ENCODE data around the gene USP43. TPM values are rescaled to one million over a fixed set of nuclear protein-coding genes. Genes with fewer than 3 reads are reported as not detected.
A peak's percentile ranks its signal among the peaks of the same experiment; 100 is the strongest.

USP43 gene
- total RNA-seq, 4 donors from 2014 or later: 14.9 to 26.9 (median 20.0) TPM

DNA sequence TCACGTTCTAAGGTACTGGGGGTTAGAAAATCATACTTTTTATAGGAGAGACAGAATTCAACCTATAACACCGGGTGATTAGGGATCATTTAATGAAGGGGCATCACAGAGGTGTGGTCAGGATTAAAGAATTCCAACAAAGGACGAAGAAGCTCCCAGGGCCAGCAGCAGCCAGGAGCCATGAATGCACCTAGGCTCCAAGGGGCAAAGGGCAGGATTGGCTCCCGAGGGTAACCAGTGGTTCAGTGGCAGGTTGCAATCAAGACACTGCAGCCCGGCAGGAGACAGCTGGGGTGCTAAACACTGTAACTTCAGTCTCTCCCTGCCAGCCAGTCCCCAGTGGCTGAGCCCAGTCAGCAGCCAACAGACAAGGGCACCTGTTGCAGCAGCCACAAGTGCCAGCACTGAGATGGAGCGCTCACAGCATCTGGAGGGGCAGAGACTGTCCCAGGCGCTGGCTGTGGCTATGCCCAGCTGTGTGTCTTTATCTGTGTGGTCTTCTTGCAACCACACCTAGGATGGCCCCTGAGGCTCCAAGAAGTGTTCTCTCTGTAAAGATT is 122.2 kb downstream of the USP43 start:
- H3K36me3 ChIP-seq: no peaks in the 10 kb centered on the region
- intact Hi-C loops (cut with DNase I; ENCODE audit: low total_unique reads): no loop called here
- in situ Hi-C loops (cut with MboI; ENCODE audit: low pct_ligation_motif_present in 1 of 4, low pct_unique_long_range_greater_than_20kb in 1 of 4, low sequenced_read_pairs in 3 of 4): no loop called here
- H3K27me3 ChIP-seq: no peaks in the 10 kb centered on the region
- no peak for TF ChIP-seq POLR2A (IDR thresholded peaks at IDR 0.05)
- 74 to 82% methylated on average over 5 to 6 of the region's 7 CpGs for WGBS, 2 donors (ENCODE audit: low coverage in 1 of 2)
- H3K9me3 ChIP-seq: no peaks in the 10 kb centered on the region
- no peak overlapping the region for H3K4me3 ChIP-seq
- H3K4me1 ChIP-seq: no peaks in the 10 kb centered on the region
- no peak for DNase-seq
- no peak overlapping the region for H3K27ac ChIP-seq

DNA sequence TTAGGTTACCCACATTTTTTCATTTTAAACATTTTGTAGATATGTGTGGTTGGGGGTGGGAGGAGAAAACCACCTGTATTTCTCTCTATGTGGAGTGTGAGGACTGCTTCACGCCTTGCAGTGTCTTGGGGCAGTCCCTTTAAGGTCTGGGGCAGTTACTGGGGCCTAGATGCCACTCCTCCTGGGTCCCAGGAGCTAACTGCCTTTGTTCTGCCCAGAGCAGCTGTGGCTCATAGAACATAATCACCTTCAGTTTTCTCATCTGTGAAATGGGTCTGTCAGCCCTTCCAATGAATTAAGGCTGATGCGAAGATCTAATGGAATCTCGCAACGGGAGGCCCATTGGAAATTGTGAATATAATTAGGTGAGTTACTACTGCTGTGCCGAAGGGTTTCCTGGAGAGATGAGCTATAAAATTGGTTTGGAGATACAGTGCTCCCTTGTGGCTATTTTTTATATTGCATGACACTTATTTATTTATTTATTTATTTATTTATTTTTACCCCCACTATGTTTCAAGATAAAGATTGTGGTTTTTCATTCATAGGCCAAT is 123.1 kb downstream of the USP43 start:
- Histone ChIP-seq H3K4me3 (no peak overlapping the region), H3K27ac (no peak overlapping the region), H3K36me3 (no peaks in the 10 kb centered on the region), H3K9me3 (no peaks in the 10 kb centered on the region), H3K27me3 (no peaks in the 10 kb centered on the region), H3K4me1 (no peaks in the 10 kb centered on the region)
- TF ChIP-seq, protein P1, sequence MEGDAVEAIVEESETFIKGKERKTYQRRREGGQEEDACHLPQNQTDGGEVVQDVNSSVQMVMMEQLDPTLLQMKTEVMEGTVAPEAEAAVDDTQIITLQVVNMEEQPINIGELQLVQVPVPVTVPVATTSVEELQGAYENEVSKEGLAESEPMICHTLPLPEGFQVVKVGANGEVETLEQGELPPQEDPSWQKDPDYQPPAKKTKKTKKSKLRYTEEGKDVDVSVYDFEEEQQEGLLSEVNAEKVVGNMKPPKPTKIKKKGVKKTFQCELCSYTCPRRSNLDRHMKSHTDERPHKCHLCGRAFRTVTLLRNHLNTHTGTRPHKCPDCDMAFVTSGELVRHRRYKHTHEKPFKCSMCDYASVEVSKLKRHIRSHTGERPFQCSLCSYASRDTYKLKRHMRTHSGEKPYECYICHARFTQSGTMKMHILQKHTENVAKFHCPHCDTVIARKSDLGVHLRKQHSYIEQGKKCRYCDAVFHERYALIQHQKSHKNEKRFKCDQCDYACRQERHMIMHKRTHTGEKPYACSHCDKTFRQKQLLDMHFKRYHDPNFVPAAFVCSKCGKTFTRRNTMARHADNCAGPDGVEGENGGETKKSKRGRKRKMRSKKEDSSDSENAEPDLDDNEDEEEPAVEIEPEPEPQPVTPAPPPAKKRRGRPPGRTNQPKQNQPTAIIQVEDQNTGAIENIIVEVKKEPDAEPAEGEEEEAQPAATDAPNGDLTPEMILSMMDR (IDR thresholded peaks at IDR 0.05): peak; percentile 52 to 67 (median 56)
- no peak for TF ChIP-seq POLR2AphosphoS5 (IDR thresholded peaks at IDR 0.05)
- no peak for TF ChIP-seq EP300 (IDR thresholded peaks at IDR 0.05; ENCODE audit: low read depth)
- in situ Hi-C loops (cut with MboI; ENCODE audit: low pct_ligation_motif_present in 1 of 4, low pct_unique_long_range_greater_than_20kb in 1 of 4, low sequenced_read_pairs in 3 of 4): no loop called here
- DNase-seq: no peak
- intact Hi-C loops (cut with DNase I; ENCODE audit: low total_unique reads): no loop called here
- 13 to 26% methylated on average over 3 to 5 of the region's 5 CpGs for WGBS, 2 donors (ENCODE audit: low coverage in 1 of 2)

DNA sequence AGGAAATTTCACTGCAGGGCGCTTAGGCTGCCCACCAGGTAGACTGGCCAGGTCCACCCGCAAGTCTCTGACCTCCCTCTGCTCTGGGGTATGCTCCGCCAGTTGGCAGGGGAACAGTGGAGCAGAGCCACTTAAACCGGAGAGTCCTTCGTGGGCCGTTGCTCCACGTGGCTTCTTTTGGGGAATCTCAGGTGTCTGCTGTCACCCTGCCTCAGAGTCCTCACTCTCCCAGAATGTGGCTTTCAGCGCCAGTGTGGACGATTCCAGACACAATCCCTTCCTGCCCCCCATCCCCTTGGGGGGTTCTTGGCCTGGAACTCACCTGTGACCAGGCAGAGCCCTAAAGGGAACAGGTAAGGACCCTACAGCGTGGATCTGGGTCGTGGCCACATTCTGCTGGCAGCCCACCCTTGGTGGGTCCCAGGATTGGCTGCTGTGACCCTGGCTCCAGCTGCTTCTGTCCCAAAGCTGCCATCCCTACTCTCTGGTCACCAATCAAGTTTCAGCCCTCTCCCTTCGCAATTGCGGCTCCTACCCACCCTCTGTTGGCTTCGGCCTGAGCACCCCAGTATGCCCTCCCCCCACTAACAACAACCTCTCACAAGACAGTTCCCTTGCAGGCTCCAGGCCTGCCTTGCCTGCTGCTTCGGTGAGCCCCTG is 123.8 kb downstream of the USP43 start:
- no peak for DNase-seq
- H3K4me1 ChIP-seq: no peaks in the 10 kb centered on the region
- H3K36me3 ChIP-seq: no peaks in the 10 kb centered on the region
- WGBS, 2 donors (ENCODE audit: low coverage in 1 of 2): 84% methylated on average over 15 of the region's 15 CpGs; no CpG with 5 or more reads in 1 of the 2 donors
- TF ChIP-seq POLR2A (IDR thresholded peaks at IDR 0.05) (no peak), POLR2AphosphoS5 (IDR thresholded peaks at IDR 0.05) (no peak), EP300 (IDR thresholded peaks at IDR 0.05; ENCODE audit: low read depth) (no peak)
- TF ChIP-seq, protein P1 (IDR thresholded peaks at IDR 0.05): no peak
- intact Hi-C loops (cut with DNase I; ENCODE audit: low total_unique reads) (no loop called here), in situ Hi-C loops (cut with MboI; ENCODE audit: low pct_ligation_motif_present in 1 of 4, low pct_unique_long_range_greater_than_20kb in 1 of 4, low sequenced_read_pairs in 3 of 4) (no loop called here)
- H3K27me3 ChIP-seq: no peaks in the 10 kb centered on the region
- no peak overlapping the region for H3K4me3 ChIP-seq
- no peaks in the 10 kb centered on the region for H3K9me3 ChIP-seq
- H3K27ac ChIP-seq: no peak overlapping the region

DNA sequence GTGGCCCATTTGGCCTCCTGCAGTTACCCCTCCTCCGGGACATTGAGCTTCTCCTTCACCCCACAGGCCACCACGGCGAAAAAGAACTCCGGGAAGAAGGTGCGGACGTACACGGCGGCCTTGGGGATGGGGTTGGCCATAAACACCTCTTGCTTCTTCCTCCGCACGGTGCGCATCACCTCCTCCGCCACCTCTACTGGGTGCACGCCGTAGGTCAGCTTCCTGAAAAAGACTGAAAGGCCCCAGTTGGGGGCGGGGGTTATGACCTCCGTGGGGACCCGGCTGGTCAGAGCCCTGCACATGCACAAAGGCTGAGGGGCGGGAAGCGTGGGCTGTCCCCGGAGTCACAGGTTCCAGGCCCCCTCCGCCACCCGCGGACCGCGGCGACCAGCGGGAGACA is 126.1 kb downstream of the USP43 start:
- no peaks in the 10 kb centered on the region for H3K4me1 ChIP-seq
- WGBS, 2 donors (ENCODE audit: low coverage in 1 of 2): 96% methylated on average over 27 of the region's 27 CpGs; no CpG with 5 or more reads in 1 of the 2 donors
- DNase-seq: no peak

More for the DNA sequence above, 126.1 kb downstream of the USP43 start:
- intact Hi-C loops (cut with DNase I; ENCODE audit: low total_unique reads) (no loop called here), in situ Hi-C loops (cut with MboI; ENCODE audit: low pct_ligation_motif_present in 1 of 4, low pct_unique_long_range_greater_than_20kb in 1 of 4, low sequenced_read_pairs in 3 of 4) (no loop called here)
- TF ChIP-seq POLR2AphosphoS5 (IDR thresholded peaks at IDR 0.05): no peak
- TF ChIP-seq POLR2A (IDR thresholded peaks at IDR 0.05): no peak
- TF ChIP-seq, protein P1 (IDR thresholded peaks at IDR 0.05): no peak
- no peak for TF ChIP-seq EP300 (IDR thresholded peaks at IDR 0.05; ENCODE audit: low read depth)
- Histone ChIP-seq H3K27me3 (no peaks in the 10 kb centered on the region), H3K36me3 (no peaks in the 10 kb centered on the region), H3K4me3 (no peak overlapping the region), H3K27ac (no peak overlapping the region), H3K9me3 (no peaks in the 10 kb centered on the region)

All from transverse colon (tissue), 4 donors.